Large intestine (tissue), 3 donors: ENCODE data around the gene KIF26B. TPM values are rescaled to one million over a fixed set of nuclear protein-coding genes. Genes with fewer than 3 reads are reported as not detected.
A peak's percentile ranks its signal among the peaks of the same experiment; 100 is the strongest.

Experiments used
- DNase-seq, 2 donors: peaks; one replicate each; pipeline versions ENCODE4 v3.0.0 to v3.0.0-alpha.2; 2013
- H3K27ac ChIP-seq: one replicate; pipeline ENCODE4 v1.5.1; 2013; ENCODE audit warnings: low read length
- H3K27me3 ChIP-seq: 2 replicates; pipeline ENCODE4 v1.6.1; 2013; ENCODE audit warnings: low read length; ENCODE audit not compliant: control insufficient read depth, insufficient read depth
- H3K36me3 ChIP-seq: 2 replicates; pipeline ENCODE4 v1.6.1; 2013; ENCODE audit warnings: low read length; ENCODE audit not compliant: control insufficient read depth, insufficient read depth
- H3K4me1 ChIP-seq: one replicate; pipeline ENCODE4 v1.6.1; 2013; ENCODE audit warnings: low read length; ENCODE audit not compliant: control insufficient read depth, insufficient read depth
- H3K4me3 ChIP-seq: one replicate; pipeline ENCODE4 v1.5.1; 2013; ENCODE audit warnings: low read length
- H3K9me3 ChIP-seq: one replicate; pipeline ENCODE4 v1.6.1; 2013; ENCODE audit warnings: mild to moderate bottlenecking, low read depth, low read length, moderate library complexity; ENCODE audit not compliant: control insufficient read depth
- WGBS: methylation state at CpG from one replicate; pipeline ENCODE4 v1.1.5; 2013; ENCODE audit warnings: low lambda C conversion rate; ENCODE audit not compliant: insufficient coverage; 5-methylcytosine and 5-hydroxymethylcytosine counted together
- polyA plus RNA-seq: library from polyadenylated mRNA; unstranded; fragments of 120-200 nt; gene quantifications from one replicate; pipeline ENCODE4 v1.2.1, GENCODE V29; 2013

Gene KIF26B
- polyA plus RNA-seq, 1 donor: 3.9 TPM

GRCh38 chr1:245436407-245436806, 281.6 kb downstream of the KIF26B start:
- Histone ChIP-seq H3K36me3 (no peaks in the 10 kb centered on the region), H3K27ac (no peak overlapping the region), H3K4me3 (no peak overlapping the region), H3K4me1 (no peaks in the 10 kb centered on the region), H3K27me3 (no peaks in the 10 kb centered on the region), H3K9me3 (no peaks in the 10 kb centered on the region)
- DNase-seq: no peak
- WGBS: no CpG with 5 or more reads among the region's 4 CpGs

DNA sequence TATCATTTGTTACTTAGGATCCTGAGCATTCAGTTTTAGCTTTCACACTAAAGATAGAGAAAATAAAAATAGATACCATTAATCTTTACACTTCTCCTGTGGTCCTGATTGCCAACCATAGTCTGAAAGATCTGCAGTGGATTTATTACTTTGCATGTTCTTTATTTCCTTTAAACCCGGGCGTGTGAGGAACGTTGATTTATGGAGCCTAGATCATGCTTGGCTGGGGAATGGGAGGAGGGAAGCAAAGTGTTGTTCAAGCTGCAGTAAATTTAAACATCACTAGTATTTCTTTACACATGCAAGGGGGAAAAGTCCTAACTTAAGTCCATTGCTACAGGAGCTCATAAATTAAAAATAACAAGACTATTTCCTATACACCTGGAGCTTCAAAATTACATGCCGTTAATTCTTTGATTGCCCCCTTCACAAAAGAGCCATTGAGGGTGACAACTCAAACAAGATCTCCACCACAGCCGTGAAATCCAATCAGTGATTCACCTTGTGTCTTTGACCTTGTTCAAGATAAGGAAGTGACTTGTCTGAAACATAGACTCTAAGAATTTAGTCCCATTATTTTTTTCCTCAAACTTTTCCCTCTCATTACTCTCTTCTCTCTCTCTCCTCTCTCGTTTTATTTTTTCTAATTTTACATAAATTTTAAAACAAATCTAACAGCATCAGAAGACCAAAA, 282.7 kb downstream of the KIF26B start:
- 43% methylated on average over 3 of the region's 6 CpGs for WGBS
- no peaks in the 10 kb centered on the region for H3K4me1 ChIP-seq
- H3K27ac ChIP-seq: no peak overlapping the region
- H3K27me3 ChIP-seq: no peaks in the 10 kb centered on the region
- peak in 1 of 2 donors; percentile 45 for DNase-seq
- H3K36me3 ChIP-seq: no peaks in the 10 kb centered on the region
- H3K9me3 ChIP-seq: no peaks in the 10 kb centered on the region
- H3K4me3 ChIP-seq: no peak overlapping the region

DNA sequence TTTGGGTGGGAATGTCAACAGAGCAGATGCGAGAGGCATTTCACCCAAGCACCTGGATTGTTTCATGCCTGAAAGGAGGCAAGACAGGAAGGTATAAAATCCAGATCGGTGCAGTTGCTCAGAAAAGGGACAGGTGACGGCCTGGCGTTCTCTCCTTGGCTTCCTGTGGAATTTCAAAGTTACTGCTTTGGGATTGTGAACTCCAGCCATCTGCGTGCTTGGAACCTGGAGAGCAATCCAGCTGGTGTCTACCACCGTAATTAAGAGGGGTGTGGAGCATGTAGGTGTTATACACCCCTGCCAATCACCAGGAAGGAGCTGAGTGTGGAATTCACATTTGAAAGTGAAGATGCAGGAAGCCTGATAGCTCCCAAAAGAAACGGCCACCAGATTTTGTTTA, 286.1 kb downstream of the KIF26B start:
- WGBS: no CpG with 5 or more reads among the region's 7 CpGs

DNA sequence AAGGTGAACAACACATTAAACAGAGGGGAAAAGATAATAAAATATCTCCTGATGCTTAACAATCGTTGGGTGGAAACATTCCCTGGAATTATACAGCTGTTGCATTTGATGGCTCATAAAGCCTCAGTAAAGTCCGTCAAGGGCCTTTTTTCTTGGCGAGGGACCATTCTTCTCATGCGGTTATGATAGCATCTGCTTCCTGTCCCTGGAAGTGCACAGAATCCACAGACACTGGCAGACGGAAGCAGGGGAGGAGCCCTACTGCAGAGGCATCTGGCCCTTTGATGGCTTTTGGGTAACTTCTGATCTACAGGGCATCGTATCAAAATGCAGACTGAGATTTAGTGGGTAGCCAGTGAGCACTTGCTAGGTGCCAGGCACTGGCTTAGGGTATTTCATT, 286.9 kb downstream of the KIF26B start:
- Histone ChIP-seq H3K27me3 (no peaks in the 10 kb centered on the region), H3K36me3 (no peaks in the 10 kb centered on the region), H3K27ac (no peak overlapping the region), H3K4me1 (no peaks in the 10 kb centered on the region), H3K9me3 (no peaks in the 10 kb centered on the region), H3K4me3 (no peak overlapping the region)
- DNase-seq: peak; percentile 25 to 28
- 80% methylated on average over 1 of the region's 6 CpGs for WGBS

More for the DNA sequence above, 286.1 kb downstream of the KIF26B start:
- H3K36me3 ChIP-seq: no peaks in the 10 kb centered on the region
- H3K27ac ChIP-seq: no peak overlapping the region
- no peaks in the 10 kb centered on the region for H3K9me3 ChIP-seq
- no peaks in the 10 kb centered on the region for H3K27me3 ChIP-seq
- no peaks in the 10 kb centered on the region for H3K4me1 ChIP-seq
- H3K4me3 ChIP-seq: no peak overlapping the region
- DNase-seq: no peak

GRCh38 chr1:245444147-245444828, 289.5 kb downstream of the KIF26B start:
- H3K27ac ChIP-seq: no peak overlapping the region
- 83% methylated on average over 1 of the region's 14 CpGs for WGBS
- no peaks in the 10 kb centered on the region for H3K4me1 ChIP-seq
- no peaks in the 10 kb centered on the region for H3K27me3 ChIP-seq
- no peak overlapping the region for H3K4me3 ChIP-seq
- no peak for DNase-seq
- no peaks in the 10 kb centered on the region for H3K9me3 ChIP-seq
- H3K36me3 ChIP-seq: no peaks in the 10 kb centered on the region

GRCh38 chr1:245444945-245445344, 290.2 kb downstream of the KIF26B start:
- no peaks in the 10 kb centered on the region for H3K36me3 ChIP-seq
- H3K4me1 ChIP-seq: no peaks in the 10 kb centered on the region
- H3K9me3 ChIP-seq: no peaks in the 10 kb centered on the region
- H3K27ac ChIP-seq: no peak overlapping the region
- no peaks in the 10 kb centered on the region for H3K27me3 ChIP-seq
- WGBS: 100% methylated on average over 1 of the region's 5 CpGs
- no peak overlapping the region for H3K4me3 ChIP-seq
- no peak for DNase-seq

- no peaks in the 10 kb centered on the region for H3K9me3 ChIP-seq
- no peaks in the 10 kb centered on the region for H3K4me1 ChIP-seq
- no peaks in the 10 kb centered on the region for H3K36me3 ChIP-seq
- no CpG with 5 or more reads among the region's 1 CpG for WGBS
- H3K27me3 ChIP-seq: no peaks in the 10 kb centered on the region
- DNase-seq: no peak
- no peak overlapping the region for H3K4me3 ChIP-seq
- no peak overlapping the region for H3K27ac ChIP-seq
These were observed 293.7 kb downstream of the KIF26B start for GRCh38 chr1:245448531-245448930.

DNA sequence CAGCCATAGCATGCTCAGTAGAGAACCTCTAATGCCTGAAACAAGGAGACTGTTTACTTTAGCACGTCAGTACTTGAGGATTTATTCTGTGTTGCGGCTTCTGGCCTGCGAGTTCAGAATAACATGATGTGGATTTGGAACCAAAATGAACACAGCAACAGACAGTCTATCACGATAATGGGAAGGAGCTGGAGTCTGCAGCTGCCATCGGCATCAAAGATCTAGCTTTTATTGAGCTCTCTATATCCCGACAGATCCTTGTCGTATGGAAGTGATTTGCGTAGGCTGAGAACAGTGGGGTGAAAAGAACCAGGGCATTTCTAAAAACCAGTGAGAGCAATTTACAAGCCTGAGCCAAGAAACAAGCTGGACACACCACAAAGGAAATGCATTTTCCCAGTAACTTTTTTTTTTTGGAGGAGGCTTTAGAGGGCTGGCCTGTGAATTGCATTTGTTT, 294.2 kb downstream of the KIF26B start:
- Histone ChIP-seq H3K27me3 (no peaks in the 10 kb centered on the region), H3K36me3 (no peaks in the 10 kb centered on the region), H3K4me3 (no peak overlapping the region), H3K9me3 (no peaks in the 10 kb centered on the region), H3K27ac (no peak overlapping the region), H3K4me1 (no peaks in the 10 kb centered on the region)
- peak in 1 of 2 donors; percentile 28 for DNase-seq
- WGBS: no CpG with 5 or more reads among the region's 8 CpGs

GRCh38 chr1:245453541-245453940, 298.8 kb downstream of the KIF26B start:
- no peak for DNase-seq
- Histone ChIP-seq H3K9me3 (no peaks in the 10 kb centered on the region), H3K36me3 (no peaks in the 10 kb centered on the region), H3K4me3 (no peak overlapping the region), H3K27me3 (no peaks in the 10 kb centered on the region), H3K27ac (no peak overlapping the region), H3K4me1 (no peaks in the 10 kb centered on the region)
- WGBS: 64% methylated on average over 3 of the region's 4 CpGs

GRCh38 chr1:245454051-245454450, 299.3 kb downstream of the KIF26B start:
- Histone ChIP-seq H3K4me3 (no peak overlapping the region), H3K27me3 (no peaks in the 10 kb centered on the region), H3K9me3 (no peaks in the 10 kb centered on the region), H3K36me3 (no peaks in the 10 kb centered on the region), H3K4me1 (peaks cover 2% of the 10 kb centered on the region), H3K27ac (no peak overlapping the region)
- 80% methylated on average over 1 of the region's 2 CpGs for WGBS
- no peak for DNase-seq
